ENCODE results near the gene COX7C. TPM values are rescaled to one million over a fixed set of nuclear protein-coding genes. Genes with fewer than 3 reads are reported as not detected.
"Not testable (repeated sequence)": the region's sequence is repeated elsewhere in the genome, so short reads cannot be mapped to it uniquely, and the experiment has no call there.

COX7C gene, protein sequence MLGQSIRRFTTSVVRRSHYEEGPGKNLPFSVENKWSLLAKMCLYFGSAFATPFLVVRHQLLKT
- 583 and 702 TPM in 2 replicates for total RNA-seq (ENCODE audit: low replicate concordance)

DNA sequence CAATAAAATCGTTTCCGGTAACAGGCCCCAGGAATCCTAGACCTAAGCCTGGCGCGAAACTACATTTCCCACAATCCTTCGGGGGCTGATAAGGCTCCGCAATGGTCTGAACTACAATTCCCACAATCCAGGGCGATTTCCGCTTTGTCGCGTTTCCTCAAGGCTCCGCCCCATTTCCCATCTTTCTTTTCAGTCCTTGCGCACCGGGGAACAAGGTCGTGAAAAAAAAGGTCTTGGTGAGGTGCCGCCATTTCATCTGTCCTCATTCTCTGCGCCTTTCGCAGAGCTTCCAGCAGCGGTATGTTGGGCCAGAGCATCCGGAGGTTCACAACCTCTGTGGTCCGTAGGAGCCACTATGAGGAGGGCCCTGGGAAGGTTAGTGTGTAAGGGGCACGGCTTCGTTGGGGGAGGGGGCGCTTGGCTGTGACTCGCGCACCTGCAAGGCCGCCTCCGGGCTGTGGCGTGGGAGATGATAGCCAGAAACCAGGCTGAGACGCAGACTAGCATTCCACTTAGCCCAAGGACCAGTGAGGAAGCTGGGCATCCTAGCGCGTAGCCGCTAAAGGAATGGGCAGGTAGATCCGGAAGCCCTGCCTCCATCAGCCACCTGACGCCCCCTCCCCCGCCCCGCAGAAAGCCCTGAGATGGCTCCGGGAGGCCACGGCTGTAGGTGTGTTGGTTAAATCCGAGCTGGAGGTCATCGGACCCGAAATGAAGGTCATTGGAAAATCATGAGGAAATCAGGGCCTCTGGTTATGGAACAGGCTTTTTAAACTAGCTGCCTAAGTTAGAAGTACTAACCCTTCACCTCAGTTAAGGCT lies at the start of gene COX7C:
TSS of gene COX7C (plus strand) at position 186 of the 821 bp plus-strand sequence. CDS start at position 301, 115 bp downstream.
- peaks cover 15% of the 10 kb centered on the region for H4K20me1 ChIP-seq (ENCODE audit: low read depth)
- peaks cover 22% of the 10 kb centered on the region for H3K36me3 ChIP-seq
- peak within 1 kb of the TSS; percentile 91 for H3K4me3 ChIP-seq
- H3K27ac ChIP-seq, result peak within 1 kb of the TSS; percentile 43
- DNase-seq (ENCODE audit: low spot score), result peak; percentile 98
- peak within 1 kb of the TSS; percentile 100 for H3K4me3 Mint-ChIP-seq
- H3K4me1 Mint-ChIP-seq, result peaks cover 8% of the 10 kb centered on the region
- H3K9ac ChIP-seq, result peak within 1 kb of the TSS; percentile 92
- H3K27me3 ChIP-seq, result no peaks in the 10 kb centered on the region
- peak within 1 kb of the TSS; percentile 80 for H3K4me2 ChIP-seq
- peak within 1 kb of the TSS; percentile 99 for H3K27ac Mint-ChIP-seq
- peaks cover 5% of the 10 kb centered on the region for H3K4me1 ChIP-seq
- H3K36me3 Mint-ChIP-seq, result peaks cover 29% of the 10 kb centered on the region
- H3F3A ChIP-seq (ENCODE audit: low read depth), result peaks cover 25% of the 10 kb centered on the region
- peak within 1 kb of the TSS; percentile 100 for H2AFZ ChIP-seq (replicated peaks)
- H3K79me2 ChIP-seq (ENCODE audit: low read depth), result peaks cover 32% of the 10 kb centered on the region
- peaks cover 2% of the 10 kb centered on the region for H3K9me3 Mint-ChIP-seq
- TF ChIP-seq EZH2 (IDR thresholded peaks at IDR 0.05) (no peak), EZH2phosphoT487 (IDR thresholded peaks at IDR 0.05) (no peak)
- TF ChIP-seq, protein P1, sequence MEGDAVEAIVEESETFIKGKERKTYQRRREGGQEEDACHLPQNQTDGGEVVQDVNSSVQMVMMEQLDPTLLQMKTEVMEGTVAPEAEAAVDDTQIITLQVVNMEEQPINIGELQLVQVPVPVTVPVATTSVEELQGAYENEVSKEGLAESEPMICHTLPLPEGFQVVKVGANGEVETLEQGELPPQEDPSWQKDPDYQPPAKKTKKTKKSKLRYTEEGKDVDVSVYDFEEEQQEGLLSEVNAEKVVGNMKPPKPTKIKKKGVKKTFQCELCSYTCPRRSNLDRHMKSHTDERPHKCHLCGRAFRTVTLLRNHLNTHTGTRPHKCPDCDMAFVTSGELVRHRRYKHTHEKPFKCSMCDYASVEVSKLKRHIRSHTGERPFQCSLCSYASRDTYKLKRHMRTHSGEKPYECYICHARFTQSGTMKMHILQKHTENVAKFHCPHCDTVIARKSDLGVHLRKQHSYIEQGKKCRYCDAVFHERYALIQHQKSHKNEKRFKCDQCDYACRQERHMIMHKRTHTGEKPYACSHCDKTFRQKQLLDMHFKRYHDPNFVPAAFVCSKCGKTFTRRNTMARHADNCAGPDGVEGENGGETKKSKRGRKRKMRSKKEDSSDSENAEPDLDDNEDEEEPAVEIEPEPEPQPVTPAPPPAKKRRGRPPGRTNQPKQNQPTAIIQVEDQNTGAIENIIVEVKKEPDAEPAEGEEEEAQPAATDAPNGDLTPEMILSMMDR (IDR thresholded peaks at IDR 0.05), result no peak
- peaks cover 3% of the 10 kb centered on the region for H3K27me3 Mint-ChIP-seq (ENCODE audit: insufficient read depth, low read depth)
- H3K9me3 ChIP-seq (ENCODE audit: low read depth), result no peaks in the 10 kb centered on the region

DNA sequence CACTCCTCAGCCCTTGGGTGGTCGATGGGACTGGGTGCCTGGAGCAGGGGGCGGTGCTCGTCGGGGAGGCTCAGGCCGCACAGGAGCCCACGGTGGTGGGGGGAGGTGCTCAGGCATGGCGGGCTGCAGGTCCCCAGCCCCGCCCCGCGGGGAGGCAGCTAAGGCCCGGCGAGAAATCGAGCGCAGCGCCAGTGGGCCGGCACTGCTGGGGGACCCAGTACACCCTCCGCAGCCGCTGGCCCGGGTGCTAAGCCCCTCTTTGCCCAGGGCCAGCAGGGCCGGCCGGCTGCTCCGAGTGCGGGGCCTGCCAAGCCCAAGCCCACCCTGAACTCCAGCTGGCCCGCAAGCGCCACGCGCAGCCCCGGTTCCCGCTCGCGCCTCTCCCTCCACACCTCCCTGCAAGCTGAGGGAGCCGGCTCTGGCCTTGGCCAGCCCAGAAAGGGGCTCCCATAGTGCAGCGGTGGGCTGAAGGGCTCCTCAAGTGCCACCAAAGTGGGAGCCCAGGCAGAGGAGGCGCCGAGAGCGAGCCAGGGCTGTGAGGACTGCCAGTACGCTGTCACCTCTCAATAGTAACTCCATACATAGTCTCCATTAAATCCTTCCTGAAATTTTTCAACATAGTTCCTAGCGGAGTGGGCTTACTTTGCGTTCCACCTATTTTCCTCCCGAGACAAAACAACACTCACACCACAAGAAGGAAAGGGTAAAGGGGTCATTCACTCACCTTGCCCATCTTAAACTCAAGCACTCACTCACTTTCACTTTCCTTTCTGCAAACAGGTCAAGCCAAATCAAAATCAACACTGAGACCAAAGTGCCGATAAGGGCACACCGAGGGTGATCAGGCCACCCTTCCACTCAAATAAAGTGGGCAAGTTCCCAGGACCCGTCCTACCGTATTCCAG lies 48.0 kb upstream of the COX7C start:
- H3K36me3 Mint-ChIP-seq; H3F3A ChIP-seq (ENCODE audit: low read depth); H3K4me1 Mint-ChIP-seq; H3K36me3 ChIP-seq; H3K9me3 ChIP-seq (ENCODE audit: low read depth); H3K27ac Mint-ChIP-seq; H4K20me1 ChIP-seq (ENCODE audit: low read depth); H3K4me3 ChIP-seq; H3K79me2 ChIP-seq (ENCODE audit: low read depth); H3K4me3 Mint-ChIP-seq; H3K27me3 Mint-ChIP-seq (ENCODE audit: insufficient read depth, low read depth); H3K27me3 ChIP-seq; H3K9me3 Mint-ChIP-seq; H3K27ac ChIP-seq; H3K4me1 ChIP-seq; H2AFZ ChIP-seq (replicated peaks); H3K9ac ChIP-seq; DNase-seq (ENCODE audit: low spot score); H3K4me2 ChIP-seq: not testable (repeated sequence)

DNA sequence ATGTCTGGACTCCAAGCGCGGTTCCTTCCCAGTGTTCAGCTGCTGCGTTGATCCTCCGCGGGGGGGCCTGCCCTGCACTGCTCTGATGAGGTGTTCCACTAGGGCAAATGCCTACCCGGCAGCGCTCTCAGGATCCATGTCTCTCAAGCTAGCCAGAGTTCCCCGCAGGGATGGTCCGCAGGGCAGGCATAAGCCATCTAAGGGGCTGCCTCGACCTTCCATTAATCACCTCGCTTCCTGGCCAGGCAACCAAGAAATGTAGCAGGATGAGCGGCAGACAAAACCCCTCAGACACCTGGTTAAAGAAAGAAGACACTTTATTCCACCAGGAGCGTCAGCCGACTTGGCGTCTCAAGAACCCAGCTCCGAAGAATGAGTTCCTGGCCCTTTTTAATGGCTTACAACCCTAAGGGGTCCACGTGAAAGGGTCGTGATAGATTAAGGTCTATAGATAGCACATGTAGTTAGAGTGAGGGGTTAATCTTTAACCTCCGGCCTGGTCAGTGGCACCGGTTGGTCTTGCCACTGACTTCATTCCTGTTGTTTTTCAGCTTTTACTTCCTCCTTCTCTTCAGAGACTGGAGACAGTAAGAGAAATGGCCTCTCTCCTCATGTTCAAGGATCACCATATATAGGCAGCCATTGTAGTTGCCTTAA lies 47.2 kb upstream of the COX7C start:
- Mint-ChIP-seq H3K27me3 (ENCODE audit: insufficient read depth, low read depth) (peaks cover 2% of the 10 kb centered on the region), H3K4me3 (no peak overlapping the region), H3K36me3 (peaks cover 1% of the 10 kb centered on the region), H3K4me1 (no peaks in the 10 kb centered on the region), H3K27ac (no peak overlapping the region), H3K9me3 (peaks cover 3% of the 10 kb centered on the region)
- H4K20me1 ChIP-seq (ENCODE audit: low read depth), result no peaks in the 10 kb centered on the region
- H3K79me2 ChIP-seq (ENCODE audit: low read depth), result no peaks in the 10 kb centered on the region
- no peak overlapping the region for H3K27ac ChIP-seq
- H3K27me3 ChIP-seq, result no peaks in the 10 kb centered on the region
- H3K36me3 ChIP-seq, result no peaks in the 10 kb centered on the region
- H3K9ac ChIP-seq, result no peak overlapping the region
- no peak overlapping the region for H3K4me3 ChIP-seq
- DNase-seq (ENCODE audit: low spot score), result no peak
- H3K4me1 ChIP-seq, result no peaks in the 10 kb centered on the region
- H3F3A ChIP-seq (ENCODE audit: low read depth), result no peaks in the 10 kb centered on the region
- H2AFZ ChIP-seq (replicated peaks), result no peak overlapping the region
- H3K4me2 ChIP-seq, result no peak overlapping the region
- no peaks in the 10 kb centered on the region for H3K9me3 ChIP-seq (ENCODE audit: low read depth)
- TF ChIP-seq EZH2phosphoT487 (IDR thresholded peaks at IDR 0.05) (no peak), EZH2 (IDR thresholded peaks at IDR 0.05) (no peak)
- TF ChIP-seq, protein P1 (IDR thresholded peaks at IDR 0.05), result no peak

DNA sequence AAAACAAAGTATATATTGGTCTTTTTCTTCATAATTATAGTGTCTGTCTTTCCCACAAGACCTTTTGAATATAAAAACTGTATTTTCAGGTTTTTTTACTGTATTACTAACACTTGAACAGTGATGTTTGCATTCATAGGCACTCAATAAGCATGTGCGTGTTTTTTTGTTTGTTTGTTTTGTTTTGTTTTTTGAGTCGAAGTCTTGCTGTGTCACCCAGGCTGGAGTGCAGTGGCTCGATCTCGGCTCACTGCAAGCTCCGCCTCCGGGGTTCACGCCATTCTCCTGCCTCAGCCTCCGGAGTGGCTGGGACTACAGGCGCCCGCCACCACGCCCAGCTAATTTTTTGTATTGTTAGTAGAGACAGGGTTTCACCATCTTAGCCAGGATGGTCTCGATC lies 46.6 kb upstream of the COX7C start:
- H2AFZ ChIP-seq (replicated peaks); H3K36me3 ChIP-seq; H3K27me3 Mint-ChIP-seq (ENCODE audit: insufficient read depth, low read depth); H3K79me2 ChIP-seq (ENCODE audit: low read depth); H3K4me3 ChIP-seq; H3K27ac Mint-ChIP-seq; H3K9ac ChIP-seq; H3K27me3 ChIP-seq; H3F3A ChIP-seq (ENCODE audit: low read depth); H3K9me3 ChIP-seq (ENCODE audit: low read depth); DNase-seq (ENCODE audit: low spot score); H3K4me2 ChIP-seq; H3K36me3 Mint-ChIP-seq; H3K4me1 ChIP-seq; H3K9me3 Mint-ChIP-seq; H3K27ac ChIP-seq; H3K4me3 Mint-ChIP-seq; H4K20me1 ChIP-seq (ENCODE audit: low read depth); H3K4me1 Mint-ChIP-seq: not testable (repeated sequence)

Data from neural progenitor cell (in vitro differentiated cells).